H1 (cell line): ENCODE measurements around the gene AGAP1. TPM values are rescaled to one million over a fixed set of nuclear protein-coding genes. Genes with fewer than 3 reads are reported as not detected.

Experiments used
- CTCF ChIA-PET: fragments of 300-600 bp; sonication (Branson Sonifier 250); formaldehyde crosslinking; loops from one replicate; lab custom pipeline; 2021; ENCODE audit not compliant: partially characterized antibody; lab: Charles Lee
- POLR2A ChIA-PET: fragments of 300-600 bp; sonication (Branson Sonifier 250); formaldehyde crosslinking; loops from one replicate; lab custom pipeline; 2021; ENCODE audit warnings: inconsistent platforms; ENCODE audit not compliant: partially characterized antibody; lab: Charles Lee
- DNase-seq, 2 experiments: peaks; one replicate each; pipeline versions ENCODE4 v3.0.0 to v3.0.0-alpha.2; 2010 to 2022; ENCODE audit warnings: low spot score in 2 of 2, low read depth in 1 of 2, mixed read lengths in 1 of 2
- FAIRE-seq: peaks from 2 replicates; lab custom pipeline; 2011; peaks lifted over from hg19 to GRCh38; lab: Jason Lieb, UNC
- H2AFZ ChIP-seq: 2 replicates; pipeline ENCODE4 v1.8.1; 2012; ENCODE audit warnings: low read length, inconsistent platforms
- H2AK5ac ChIP-seq: 2 replicates; pipeline ENCODE4 v1.6.1; 2013; ENCODE audit warnings: low read depth, low read length
- H2BK120ac ChIP-seq: replicated peaks from 2 replicates; pipeline ENCODE3; 2013; ENCODE audit warnings: low read depth, low read length, inconsistent platforms
- H2BK12ac ChIP-seq: 2 replicates; pipeline ENCODE4 v1.6.1; 2013; ENCODE audit warnings: low read depth, low read length
- H2BK15ac ChIP-seq: 2 replicates; pipeline ENCODE4 v1.6.1; 2013; ENCODE audit warnings: low read length
- H2BK20ac ChIP-seq: 2 replicates; pipeline ENCODE4 v1.6.1; 2013; ENCODE audit warnings: low read length
- H2BK5ac ChIP-seq: 2 replicates; pipeline ENCODE4 v1.6.1; 2013; ENCODE audit warnings: low read depth, low read length
- H3K14ac ChIP-seq: 2 replicates; pipeline ENCODE4 v1.6.1; 2013; ENCODE audit warnings: inconsistent platforms; ENCODE audit not compliant: insufficient read length
- H3K18ac ChIP-seq: 2 replicates; pipeline ENCODE4 v1.6.1; 2013; ENCODE audit warnings: low read length; ENCODE audit errors: extremely low read depth
- H3K23ac ChIP-seq: 2 replicates; pipeline ENCODE4 v1.6.1; 2013; ENCODE audit warnings: inconsistent platforms; ENCODE audit not compliant: insufficient read length
- H3K23me2 ChIP-seq: 2 replicates; pipeline ENCODE4 v1.6.1; 2013; ENCODE audit warnings: low read depth, low read length
- H3K27ac ChIP-seq: 2 replicates; pipeline ENCODE4 v1.6.1; 2011; ENCODE audit warnings: low read depth, low read length, inconsistent platforms
- H3K27me3 ChIP-seq, 4 experiments: replicated peaks in 1 of 4; 1 replicate in 1 of 4; 2 replicates in 3 of 4; pipeline versions ENCODE4 v1.6.1 to v1.8.1; 2011 to 2013; ENCODE audit warnings: low read length in 3 of 4, mild to moderate bottlenecking in 3 of 4, inconsistent platforms in 2 of 4, mixed read lengths in 2 of 4, moderate library complexity in 1 of 4; ENCODE audit not compliant: control insufficient read depth in 3 of 4, insufficient read depth in 3 of 4; ENCODE audit errors: extremely low read depth in 1 of 4
- H3K36me3 ChIP-seq, 4 experiments: 2 replicates each; pipeline versions ENCODE4 v1.6.1 to v1.8.1; 2011 to 2013; ENCODE audit warnings: mild to moderate bottlenecking in 4 of 4, low read length in 3 of 4, moderate library complexity in 2 of 4, control low read depth in 1 of 4, inconsistent platforms in 1 of 4; ENCODE audit not compliant: insufficient read depth in 4 of 4, control insufficient read depth in 2 of 4
- H3K4ac ChIP-seq: replicated peaks from 2 replicates; pipeline ENCODE3; 2013; ENCODE audit warnings: low read length, low read depth, mixed read lengths, inconsistent platforms; ENCODE audit not compliant: insufficient read length
- H3K4me1 ChIP-seq, 4 experiments: replicated peaks in 1 of 4; 1 replicate in 1 of 4; 2 replicates in 3 of 4; pipeline versions ENCODE4 v1.6.1 to v1.8.1; 2011 to 2013; ENCODE audit warnings: low read length in 3 of 4, inconsistent platforms in 2 of 4, mixed read lengths in 1 of 4; ENCODE audit not compliant: insufficient read depth in 4 of 4, control insufficient read depth in 3 of 4
- H3K4me2 ChIP-seq, 2 experiments: 2 replicates each; pipeline versions ENCODE4 v1.6.1 to v1.8.1; 2011 to 2013; ENCODE audit warnings: low read depth in 2 of 2, low read length in 2 of 2, control low read depth in 1 of 2, inconsistent platforms in 1 of 2, mild to moderate bottlenecking in 1 of 2; ENCODE audit not compliant: insufficient read depth in 1 of 2
- H3K4me3 ChIP-seq, 4 experiments: fragments of 200-600, 300-600 bp in 1 of 4; sonication (generic), shearing (Covaris generic), sonication (Bioruptor Twin) in 1 of 4; 2 replicates each; pipeline versions ENCODE4 v1.5.1 to v1.8.1; 2011 to 2016; ENCODE audit warnings: low read length in 4 of 4, low read depth in 3 of 4, control low read depth in 2 of 4, inconsistent platforms in 2 of 4, mild to moderate bottlenecking in 2 of 4, mixed read lengths in 1 of 4, moderate library complexity in 1 of 4; ENCODE audit not compliant: insufficient read depth in 2 of 4; ENCODE audit errors: extremely low read depth in 1 of 4
- H3K56ac ChIP-seq: replicated peaks from 2 replicates; pipeline ENCODE3; 2013; ENCODE audit warnings: low read depth, mild to moderate bottlenecking, mixed read lengths, low read length, inconsistent platforms; ENCODE audit not compliant: insufficient read length
- H3K79me1 ChIP-seq: 2 replicates; pipeline ENCODE4 v1.6.1; 2013; ENCODE audit warnings: low read depth, low read length, control low read depth
- H3K79me2 ChIP-seq, 2 experiments: 2 replicates each; pipeline versions ENCODE4 v1.6.1 to v1.8.1; 2012 to 2013; ENCODE audit warnings: low read length in 2 of 2, mild to moderate bottlenecking in 2 of 2, inconsistent platforms in 1 of 2; ENCODE audit not compliant: insufficient read depth in 2 of 2, control insufficient read depth in 1 of 2
- H3K9ac ChIP-seq, 4 experiments: replicated peaks in 1 of 4; 1 replicate in 1 of 4; 2 replicates in 3 of 4; pipeline versions ENCODE4 v1.6.1 to v1.8.1; 2011 to 2013; ENCODE audit warnings: low read depth in 3 of 4, low read length in 3 of 4, control low read depth in 2 of 4, mild to moderate bottlenecking in 2 of 4, moderate library complexity in 2 of 4, inconsistent platforms in 1 of 4; ENCODE audit errors: extremely low read depth in 1 of 4
- H3K9me3 ChIP-seq, 2 experiments: 2 replicates each; pipeline versions ENCODE4 v1.6.1 to v1.8.1; 2012 to 2013; ENCODE audit warnings: mild to moderate bottlenecking in 2 of 2, moderate library complexity in 2 of 2, control low read depth in 1 of 2, inconsistent platforms in 1 of 2, low read depth in 1 of 2, low read length in 1 of 2, mixed read lengths in 1 of 2; ENCODE audit not compliant: insufficient read depth in 2 of 2
- H4K20me1 ChIP-seq, 2 experiments: replicated peaks in 1 of 2; 2 replicates each; pipeline versions ENCODE3 to v1.8.1; 2011 to 2013; ENCODE audit warnings: inconsistent platforms in 2 of 2, low read length in 2 of 2, mild to moderate bottlenecking in 1 of 2; ENCODE audit not compliant: insufficient read depth in 2 of 2, control insufficient read depth in 1 of 2
- H4K5ac ChIP-seq: 2 replicates; pipeline ENCODE4 v1.6.1; 2013; ENCODE audit warnings: low read length, low read depth, mixed read lengths, inconsistent platforms; ENCODE audit not compliant: insufficient read length
- H4K8ac ChIP-seq: 2 replicates; pipeline ENCODE4 v1.8.0; 2013; ENCODE audit warnings: mild to moderate bottlenecking, moderate library complexity, low read length, inconsistent platforms; ENCODE audit not compliant: insufficient read depth; ENCODE audit errors: extremely low read depth
- H4K91ac ChIP-seq: replicated peaks from 2 replicates; pipeline ENCODE3; 2013; ENCODE audit warnings: low read length, mixed read lengths, inconsistent platforms; ENCODE audit not compliant: insufficient read length
- GABPA ChIP-seq: IDR thresholded peaks from 2 replicates; pipeline ENCODE4 v1.6.1; 2011; ENCODE audit warnings: mild to moderate bottlenecking, low read length, moderate library complexity, borderline replicate concordance; ENCODE audit not compliant: insufficient read depth
- TEAD4 ChIP-seq: IDR thresholded peaks from 2 replicates; pipeline ENCODE4 v1.6.1; 2012; ENCODE audit warnings: low read depth, low read length, inconsistent platforms, mixed read lengths
- WGBS, 2 experiments: shearing (Covaris generic) in 1 of 2; methylation state at CpG; one replicate each; pipeline versions ENCODE4 v1.1.6 to v1.1.7; 2013 to 2015; ENCODE audit warnings: low lambda C conversion rate in 2 of 2, mixed read lengths in 2 of 2, inconsistent platforms in 1 of 2, low coverage in 1 of 2, missing lambda C conversion rate in 1 of 2; ENCODE audit not compliant: insufficient replicate concordance in 2 of 2, insufficient coverage in 1 of 2, insufficient read length in 1 of 2; ENCODE audit errors: extremely low coverage in 1 of 2, missing lambda C conversion rate in 1 of 2; 5-methylcytosine and 5-hydroxymethylcytosine counted together
- polyA plus RNA-seq, 7 experiments: library from polyadenylated mRNA; depleted of rRNA in 3 of 7; stranded (reverse) in 5 of 7; unstranded in 2 of 7; fragments of >200 nt in 5 of 7; fragments of 200-250 nt in 2 of 7; gene quantifications; 1 replicate in 5 of 7; 2 replicates in 1 of 7; 4 replicates in 1 of 7; pipeline versions ENCODE4 v1.2.1 to v1.2.3, GENCODE V29; 2011 to 2013; ENCODE audit warnings: missing spikeins in 2 of 7, mixed read lengths in 2 of 7
- total RNA-seq: library from RNA; stranded (reverse); fragmentation: NEBNext Ultra II Directional; extraction: Animal tissue kit (Norgen Biotek cat#: 25700); gene quantifications from 2 replicates; pipeline ENCODE4 v1.2.1, GENCODE V29; 2021

The AGAP1 gene
- total and polyA plus RNA-seq, 2 of the 8 experiments (the other 6 are each of a cell fraction or from before 2014, with no cell fraction given), result 18.1 to 39.4 TPM

DNA sequence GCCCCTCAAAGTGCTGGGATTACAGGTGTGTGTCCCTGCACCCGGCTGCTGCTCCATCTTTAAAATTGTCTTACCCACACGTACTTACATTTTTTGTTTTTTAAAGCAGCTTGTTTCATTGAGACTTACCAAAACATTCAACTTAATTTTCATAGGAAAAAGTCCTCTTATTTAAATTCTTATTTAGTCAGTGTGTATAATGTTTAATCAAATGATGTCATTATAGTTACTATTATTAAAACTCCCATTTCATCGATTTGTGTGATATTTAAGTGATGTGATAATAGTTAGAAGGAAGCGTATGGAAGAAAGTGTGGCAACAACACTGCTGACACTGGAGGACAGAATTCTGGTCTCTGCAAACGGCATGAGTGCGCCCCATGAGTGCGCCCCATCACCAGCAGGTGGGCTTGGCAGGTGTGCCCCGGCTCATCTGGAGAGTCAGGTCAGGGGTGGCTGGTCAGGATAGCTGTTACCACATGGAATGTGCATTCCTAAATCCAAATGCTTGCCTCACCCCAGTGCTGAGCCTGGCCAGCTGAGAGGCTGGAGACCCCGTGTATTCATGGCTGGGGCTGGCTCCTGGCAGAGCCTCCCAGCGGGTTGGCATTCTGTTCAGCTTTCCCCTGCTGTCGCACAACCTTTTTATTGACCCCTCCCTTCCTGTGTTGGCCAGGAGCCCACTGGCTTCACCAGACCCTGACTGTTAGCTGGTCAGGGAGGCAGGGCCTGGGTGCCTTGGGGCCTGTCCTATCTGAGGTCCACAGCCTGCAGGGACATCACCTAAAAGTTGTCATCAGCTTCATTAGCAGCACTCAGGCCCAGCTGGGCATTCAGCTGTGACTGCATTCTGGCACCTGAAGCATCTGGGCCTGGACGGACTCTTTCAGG, 79.7 kb downstream of the AGAP1 start:
- ChIA-PET CTCF (interaction anchor here (0.8 to 1.7 kb wide), 5 partner anchors 9 to 98 kb away, joined by 3 to 7 read pairs (median 3); no protein-coding TSS in a partner anchor), POLR2A (interaction anchor here (0.6 kb wide), 1 partner anchor 173 kb away, joined by 5 read pairs; no protein-coding TSS in a partner anchor)
- Histone ChIP-seq H3K56ac (no peak overlapping the region), H4K91ac (no peak overlapping the region), H3K9me3 (peaks cover 3% of the 10 kb centered on the region in 2 experiments; a peak in 2 of 4 replicates), H3K23me2 (no peaks in the 10 kb centered on the region), H3K4me1 (peaks cover 3 to 33% (median 13%) of the 10 kb centered on the region in 4 experiments), H3K27me3 (no peaks in the 10 kb centered on the region), H2BK12ac (no peak overlapping the region; the same call in 1 of the 2 replicates), H3K4me3 (no peak overlapping the region), H3K4me2 (no peak overlapping the region), H3K79me2 (peaks cover 0 to 78% of the 10 kb centered on the region in 2 experiments), H3K23ac (no peak overlapping the region), H4K20me1 (peaks cover 4 to 15% of the 10 kb centered on the region in 2 experiments), H3K18ac (no peak overlapping the region), H2AFZ (no peak overlapping the region), H2BK120ac (no peak overlapping the region), H3K14ac (no peak overlapping the region), H2BK15ac (no peak overlapping the region), H3K27ac (no peak overlapping the region), H2BK5ac (no peak overlapping the region), H3K9ac (no peak overlapping the region), H3K36me3 (peaks cover 0 to 1% (median 0%) of the 10 kb centered on the region in 4 experiments; a peak in 2 of 8 replicates), H2AK5ac (no peak overlapping the region), H3K4ac (no peak overlapping the region), H4K8ac (no peak overlapping the region), H3K79me1 (peaks cover 14% of the 10 kb centered on the region), H2BK20ac (no peak overlapping the region), H4K5ac (no peak overlapping the region)
- FAIRE-seq, result no peak
- 86% methylated on average over 12 of the region's 12 CpGs; no CpG with 5 or more reads in 1 of the 2 experiments for WGBS, 2 experiments
- TF ChIP-seq GABPA, result no peak
- TF ChIP-seq TEAD4, result peak; percentile 54; the same call in 1 of the 2 replicates
- DNase-seq, result no peak
